CD14-positive monocyte (primary cell): ENCODE results near the gene DPYD. TPM values are rescaled to one million over a fixed set of nuclear protein-coding genes. Genes with fewer than 3 reads are reported as not detected.

Experiments used
- DNase-seq, 3 donors: peaks; one replicate each; pipeline ENCODE4 v3.0.0-alpha.2; 2011 to 2022
- H2AFZ ChIP-seq: 2 replicates; pipeline ENCODE4 v1.6.0; 2012; ENCODE audit warnings: mild to moderate bottlenecking, low read depth, low read length, inconsistent platforms; ENCODE audit not compliant: insufficient read depth, poor library complexity, severe bottlenecking
- H3K27ac ChIP-seq, 2 donors: 1 replicate in 1 of 2; 2 replicates in 1 of 2; pipeline ENCODE4 v1.5.1; 2012 to 2013; ENCODE audit warnings: low read length in 2 of 2, control low read depth in 1 of 2, inconsistent platforms in 1 of 2, low read depth in 1 of 2, mild to moderate bottlenecking in 1 of 2
- H3K27me3 ChIP-seq, 2 donors: one replicate each; pipeline versions ENCODE4 v1.6.0 to v1.6.1; 2011 to 2013; ENCODE audit warnings: low read length in 2 of 2; ENCODE audit not compliant: control insufficient read depth in 2 of 2, insufficient read depth in 2 of 2
- H3K36me3 ChIP-seq, 2 donors: replicated peaks in 1 of 2; 1 replicate in 1 of 2; 2 replicates in 1 of 2; pipeline versions ENCODE4 v1.5.1 to v1.6.1; 2012 to 2013; ENCODE audit warnings: low read length in 2 of 2, control low read depth in 1 of 2, inconsistent platforms in 1 of 2, mild to moderate bottlenecking in 1 of 2; ENCODE audit not compliant: insufficient read depth in 2 of 2, control insufficient read depth in 1 of 2
- H3K4me1 ChIP-seq, 2 donors: 1 replicate in 1 of 2; 2 replicates in 1 of 2; pipeline versions ENCODE4 v1.5.1 to v1.6.1; 2012 to 2013; ENCODE audit warnings: low read length in 2 of 2, control low read depth in 1 of 2, inconsistent platforms in 1 of 2, mild to moderate bottlenecking in 1 of 2, moderate library complexity in 1 of 2; ENCODE audit not compliant: insufficient read depth in 2 of 2, control insufficient read depth in 1 of 2
- H3K4me2 ChIP-seq: replicated peaks from 2 replicates; pipeline ENCODE3; 2012; ENCODE audit warnings: low read length, moderate library complexity, mild to moderate bottlenecking; ENCODE audit not compliant: poor library complexity, severe bottlenecking; ENCODE audit errors: extremely low read depth
- H3K4me3 ChIP-seq, 3 experiments: fragments of 200-600 bp in 1 of 3; sonication (generic) in 1 of 3; replicated peaks in 1 of 3; 1 replicate in 2 of 3; 2 replicates in 1 of 3; pipeline ENCODE4 v1.5.1; 2011 to 2013; ENCODE audit warnings: low read length in 3 of 3, mild to moderate bottlenecking in 3 of 3, control low read depth in 2 of 3, low read depth in 2 of 3, inconsistent platforms in 1 of 3, moderate library complexity in 1 of 3
- H3K79me2 ChIP-seq: 2 replicates; pipeline ENCODE4 v1.6.0; 2012; ENCODE audit warnings: mild to moderate bottlenecking, control low read depth, inconsistent platforms, low read length, moderate library complexity; ENCODE audit not compliant: insufficient read depth
- H3K9ac ChIP-seq: 2 replicates; pipeline ENCODE4 v1.6.0; 2017; ENCODE audit warnings: low read length, mild to moderate bottlenecking; ENCODE audit not compliant: insufficient read depth, poor library complexity, severe bottlenecking
- H3K9me3 ChIP-seq, 2 donors: replicated peaks in 1 of 2; 1 replicate in 1 of 2; 2 replicates in 1 of 2; pipeline versions ENCODE4 v1.5.1 to v1.6.1; 2012 to 2013; ENCODE audit warnings: low read length in 2 of 2, control low read depth in 1 of 2; ENCODE audit not compliant: control insufficient read depth in 1 of 2, insufficient read depth in 1 of 2
- H4K20me1 ChIP-seq: 2 replicates; pipeline ENCODE4 v1.6.0; 2012; ENCODE audit warnings: mild to moderate bottlenecking, low read length, control low read depth, moderate library complexity; ENCODE audit not compliant: insufficient read depth
- H3K27ac Mint-ChIP-seq, 7 donors: one replicate each; pipeline ENCODE4 v1.8.0; 2020; ENCODE audit warnings: mild to moderate bottlenecking in 7 of 7, mixed read lengths in 7 of 7, moderate library complexity in 6 of 7, inconsistent platforms in 2 of 7
- H3K27me3 Mint-ChIP-seq, 3 donors: one replicate each; pipeline ENCODE4 v1.8.0; 2021 to 2022; ENCODE audit warnings: low read depth in 3 of 3, mild to moderate bottlenecking in 3 of 3, mixed read lengths in 3 of 3, moderate library complexity in 3 of 3, inconsistent platforms in 1 of 3
- H3K36me3 Mint-ChIP-seq, 2 donors: one replicate each; pipeline ENCODE4 v1.8.0; 2020; ENCODE audit warnings: mixed read lengths in 2 of 2, inconsistent platforms in 1 of 2, mild to moderate bottlenecking in 1 of 2
- H3K4me1 Mint-ChIP-seq: one replicate; pipeline ENCODE4 v1.8.0; 2020; ENCODE audit warnings: mild to moderate bottlenecking, mixed read lengths
- H3K4me3 Mint-ChIP-seq, 2 donors: one replicate each; pipeline ENCODE4 v1.8.0; 2020; ENCODE audit warnings: mild to moderate bottlenecking in 2 of 2, mixed read lengths in 2 of 2, moderate library complexity in 1 of 2
- H3K9me3 Mint-ChIP-seq, 7 donors: one replicate each; pipeline ENCODE4 v1.8.0; 2020 to 2022; ENCODE audit warnings: mixed read lengths in 7 of 7, mild to moderate bottlenecking in 6 of 7, moderate library complexity in 6 of 7, inconsistent platforms in 2 of 7
- CTCF ChIP-seq: fragments of 200-600 bp; IDR thresholded peaks from one replicate; pipeline ENCODE4 v1.8.0; 2022; ENCODE audit warnings: antibody characterized with exemption, mild to moderate bottlenecking
- WGBS: methylation state at CpG from one replicate; pipeline ENCODE4 v1.1.5; 2013; ENCODE audit warnings: missing lambda C conversion rate; ENCODE audit not compliant: insufficient coverage; 5-methylcytosine and 5-hydroxymethylcytosine counted together
- intact Hi-C, 2 donors: fragments of 100-400 bp; cut with micrococcal nuclease; formaldehyde crosslinking; loops; one replicate each; pipeline versions ENCODE4 v1.15.0 to v1.15.1; 2023
- polyA plus RNA-seq, 3 donors: library from polyadenylated mRNA; depleted of rRNA in 1 of 3; unstranded in 2 of 3; stranded (reverse) in 1 of 3; fragments of 300-500 nt in 2 of 3; fragments of >200 nt in 1 of 3; fragmentation: Illumina TruSeq in 2 of 3; gene quantifications; 1 replicate in 2 of 3; 2 replicates in 1 of 3; pipeline ENCODE4 v1.2.3, GENCODE V29; 2012 to 2021

Gene DPYD
- polyA plus RNA-seq, 3 donors, result 87.6 to 171 (median 144) TPM

- H3K4me3 ChIP-seq, result no peak overlapping the region
- H3K4me3 Mint-ChIP-seq, result no peak overlapping the region
- peaks cover 98% of the 10 kb centered on the region for H4K20me1 ChIP-seq
- no peaks in the 10 kb centered on the region for H3K4me1 Mint-ChIP-seq
- H3K27ac ChIP-seq, result no peak overlapping the region
- no peak overlapping the region for H3K27ac Mint-ChIP-seq
- no peaks in the 10 kb centered on the region for H3K9me3 ChIP-seq
- H3K4me2 ChIP-seq, result no peak overlapping the region
- H3K4me1 ChIP-seq, result no peaks in the 10 kb centered on the region
- no CpG with 5 or more reads among the region's 3 CpGs for WGBS
- no peak for TF ChIP-seq CTCF
- peaks cover 0 to 2% (median 0%) of the 10 kb centered on the region in 3 donors for H3K27me3 Mint-ChIP-seq
- no peak overlapping the region for H3K9ac ChIP-seq
- H3K9me3 Mint-ChIP-seq, result no peaks in the 10 kb centered on the region
- peaks cover 34 to 43% of the 10 kb centered on the region in 2 donors for H3K36me3 Mint-ChIP-seq
- no peak for DNase-seq
- H3K36me3 ChIP-seq, result peaks cover 22 to 68% of the 10 kb centered on the region in 2 donors
- intact Hi-C loops, result no loop called here
- no peak overlapping the region for H2AFZ ChIP-seq
- peaks cover 8% of the 10 kb centered on the region for H3K79me2 ChIP-seq
- no peaks in the 10 kb centered on the region for H3K27me3 ChIP-seq
Measured at GRCh38 chr1:97738270-97738669, 182.6 kb downstream of the DPYD start.

- Histone ChIP-seq H4K20me1 (peaks cover 98% of the 10 kb centered on the region), H3K27me3 (no peaks in the 10 kb centered on the region), H3K36me3 (peaks cover 0 to 12% of the 10 kb centered on the region in 2 donors), H3K79me2 (peaks cover 16% of the 10 kb centered on the region), H3K9ac (no peak overlapping the region), H3K9me3 (no peaks in the 10 kb centered on the region), H3K27ac (no peak overlapping the region), H3K4me2 (no peak overlapping the region), H3K4me3 (no peak overlapping the region), H2AFZ (no peak overlapping the region), H3K4me1 (peaks cover 0 to 8% of the 10 kb centered on the region in 2 donors)
- DNase-seq, result no peak
- Mint-ChIP-seq H3K36me3 (peaks cover 7 to 11% of the 10 kb centered on the region in 2 donors), H3K4me3 (no peak overlapping the region), H3K9me3 (no peaks in the 10 kb centered on the region), H3K27me3 (peaks cover 0 to 2% (median 0%) of the 10 kb centered on the region in 3 donors), H3K4me1 (peaks cover 15% of the 10 kb centered on the region), H3K27ac (no peak overlapping the region)
- intact Hi-C loops, result no loop called here
- 100% methylated on average over 2 of the region's 6 CpGs for WGBS
- no peak for TF ChIP-seq CTCF
Measured at GRCh38 chr1:97730271-97730670, 190.6 kb downstream of the DPYD start.
